ENCODE data around the gene ADSS1.

The ADSS1 gene

GRCh38 chr14:104782808-104783139 is 58.7 kb downstream of the ADSS1 start:
- Histone ChIP-seq H3K9ac (ENCODE audit: insufficient read length) (no peak overlapping the region), H3K4me3 (no peak overlapping the region), H3K9me3 (ENCODE audit: low read depth, low read length) (no peaks in the 10 kb centered on the region), H3K27ac (no peak overlapping the region), H3K36me3 (ENCODE audit: insufficient read depth, low read length) (no peaks in the 10 kb centered on the region)
- DNase-seq (ENCODE audit: low read depth, low spot score) = no peak
- no peak for TF ChIP-seq FOXP2 (optimal IDR thresholded peaks at IDR 0.05; ENCODE audit: control extremely low read depth, extremely low read length, insufficient read depth)
- no peak for TF ChIP-seq EZH2 (IDR thresholded peaks at IDR 0.05)
- TF ChIP-seq POLR2AphosphoS5 (IDR thresholded peaks at IDR 0.05; ENCODE audit: borderline replicate concordance, low read depth, low read length) = no peak

GRCh38 chr14:104783484-104784217 is 59.6 kb downstream of the ADSS1 start:
- H3K4me3 ChIP-seq = no peak overlapping the region
- H3K9me3 ChIP-seq (ENCODE audit: low read depth, low read length) = no peaks in the 10 kb centered on the region
- no peak overlapping the region for H3K27ac ChIP-seq
- H3K9ac ChIP-seq (ENCODE audit: insufficient read length) = no peak overlapping the region
- no peaks in the 10 kb centered on the region for H3K36me3 ChIP-seq (ENCODE audit: insufficient read depth, low read length)
- no peak for DNase-seq (ENCODE audit: low read depth, low spot score)
- no peak for TF ChIP-seq POLR2AphosphoS5 (IDR thresholded peaks at IDR 0.05; ENCODE audit: borderline replicate concordance, low read depth, low read length)

- no peak overlapping the region for H3K9ac ChIP-seq (ENCODE audit: insufficient read length)
- no peak overlapping the region for H3K4me3 ChIP-seq
- no peaks in the 10 kb centered on the region for H3K9me3 ChIP-seq (ENCODE audit: low read depth, low read length)
- H3K27ac ChIP-seq = no peak overlapping the region
- TF ChIP-seq POLR2AphosphoS5 (IDR thresholded peaks at IDR 0.05; ENCODE audit: borderline replicate concordance, low read depth, low read length) (no peak), EZH2 (IDR thresholded peaks at IDR 0.05) (no peak), FOXP2 (optimal IDR thresholded peaks at IDR 0.05; ENCODE audit: control extremely low read depth, extremely low read length, insufficient read depth) (no peak)
- no peaks in the 10 kb centered on the region for H3K36me3 ChIP-seq (ENCODE audit: insufficient read depth, low read length)
- no peak for DNase-seq (ENCODE audit: low read depth, low spot score)
Observed at GRCh38 chr14:104784218-104784568, 60.2 kb downstream of the ADSS1 start.

- H3K9me3 ChIP-seq (ENCODE audit: low read depth, low read length) = no peaks in the 10 kb centered on the region
- H3K36me3 ChIP-seq (ENCODE audit: insufficient read depth, low read length) = no peaks in the 10 kb centered on the region; the same call in 1 of the 2 replicates
- TF ChIP-seq FOXP2 (optimal IDR thresholded peaks at IDR 0.05; ENCODE audit: control extremely low read depth, extremely low read length, insufficient read depth) (no peak), EZH2 (IDR thresholded peaks at IDR 0.05) (no peak), POLR2AphosphoS5 (IDR thresholded peaks at IDR 0.05; ENCODE audit: borderline replicate concordance, low read depth, low read length) (no peak)
- no peak for DNase-seq (ENCODE audit: low read depth, low spot score)
- H3K9ac ChIP-seq (ENCODE audit: insufficient read length) = no peak overlapping the region
- H3K4me3 ChIP-seq = no peak overlapping the region
- H3K27ac ChIP-seq = no peak overlapping the region
Observed at GRCh38 chr14:104784846-104785707, 61.0 kb downstream of the ADSS1 start.

- no peak overlapping the region for H3K27ac ChIP-seq
- no peak overlapping the region for H3K9ac ChIP-seq (ENCODE audit: insufficient read length)
- no peak for DNase-seq (ENCODE audit: low read depth, low spot score)
- TF ChIP-seq POLR2AphosphoS5 (IDR thresholded peaks at IDR 0.05; ENCODE audit: borderline replicate concordance, low read depth, low read length) (no peak), FOXP2 (optimal IDR thresholded peaks at IDR 0.05; ENCODE audit: control extremely low read depth, extremely low read length, insufficient read depth) (no peak), EZH2 (IDR thresholded peaks at IDR 0.05) (no peak)
- no peak overlapping the region for H3K4me3 ChIP-seq
- H3K36me3 ChIP-seq (ENCODE audit: insufficient read depth, low read length) = no peaks in the 10 kb centered on the region; the same call in 1 of the 2 replicates
- no peaks in the 10 kb centered on the region for H3K9me3 ChIP-seq (ENCODE audit: low read depth, low read length)
Observed at GRCh38 chr14:104785708-104786080, 61.7 kb downstream of the ADSS1 start.

GRCh38 chr14:104786091-104786586 is 62.1 kb downstream of the ADSS1 start:
- H3K9ac ChIP-seq (ENCODE audit: insufficient read length) = no peak overlapping the region
- TF ChIP-seq EZH2 (IDR thresholded peaks at IDR 0.05) (no peak), POLR2AphosphoS5 (IDR thresholded peaks at IDR 0.05; ENCODE audit: borderline replicate concordance, low read depth, low read length) (no peak), FOXP2 (optimal IDR thresholded peaks at IDR 0.05; ENCODE audit: control extremely low read depth, extremely low read length, insufficient read depth) (no peak)
- H3K4me3 ChIP-seq = no peak overlapping the region
- DNase-seq (ENCODE audit: low read depth, low spot score) = no peak
- H3K27ac ChIP-seq = no peak overlapping the region
- no peaks in the 10 kb centered on the region for H3K9me3 ChIP-seq (ENCODE audit: low read depth, low read length)
- no peaks in the 10 kb centered on the region; the same call in 1 of the 2 replicates for H3K36me3 ChIP-seq (ENCODE audit: insufficient read depth, low read length)

- H3K36me3 ChIP-seq (ENCODE audit: insufficient read depth, low read length) = no peaks in the 10 kb centered on the region; the same call in 1 of the 2 replicates
- no peak overlapping the region for H3K9ac ChIP-seq (ENCODE audit: insufficient read length)
Observed at GRCh38 chr14:104786726-104787675, 63.0 kb downstream of the ADSS1 start.

More at GRCh38 chr14:104786726-104787675, 63.0 kb downstream of the ADSS1 start:
- no peak for DNase-seq (ENCODE audit: low read depth, low spot score)
- no peak overlapping the region for H3K27ac ChIP-seq
- no peak overlapping the region for H3K4me3 ChIP-seq
- TF ChIP-seq POLR2AphosphoS5 (IDR thresholded peaks at IDR 0.05; ENCODE audit: borderline replicate concordance, low read depth, low read length) = no peak
- no peak for TF ChIP-seq EZH2 (IDR thresholded peaks at IDR 0.05)
- no peak for TF ChIP-seq FOXP2 (optimal IDR thresholded peaks at IDR 0.05; ENCODE audit: control extremely low read depth, extremely low read length, insufficient read depth)
- no peaks in the 10 kb centered on the region for H3K9me3 ChIP-seq (ENCODE audit: low read depth, low read length)

Data from SK-N-MC (cell line).